Lower leg skin (tissue), 4 donors: Measurements from ENCODE around the gene FAM13A. TPM values are rescaled to one million over a fixed set of nuclear protein-coding genes. Genes with fewer than 3 reads are reported as not detected.

ENCODE experiments used
- DNase-seq, 2 donors: peaks; one replicate each; pipeline ENCODE4 v3.0.0-alpha.2; 2019; ENCODE audit warnings: low spot score in 2 of 2
- H3K4me3 ChIP-seq: fragments of 200-600 bp; sonication (generic); 2 replicates; pipeline ENCODE4 v1.5.1; 2017; ENCODE audit warnings: mild to moderate bottlenecking, low read depth; ENCODE audit not compliant: poor library complexity, severe bottlenecking
- POLR2A ChIP-seq, 2 donors: fragments of 450-650 bp; IDR thresholded peaks; one replicate each; pipeline ENCODE4 v1.6.1; 2016 to 2017; ENCODE audit warnings: antibody characterized with exemption in 2 of 2, mild to moderate bottlenecking in 1 of 2, moderate library complexity in 1 of 2
- WGBS, 2 donors: methylation state at CpG; one replicate each; pipeline ENCODE4 v1.1.5; 2018; 5-methylcytosine and 5-hydroxymethylcytosine counted together
- intact Hi-C: fragments of 100-400 bp; cut with DNase I; formaldehyde crosslinking; loops from one replicate; pipeline ENCODE4 v1.15.0; 2023; ENCODE audit warnings: low total_unique reads
- total RNA-seq, 4 donors: library from RNA; depleted of rRNA; stranded (reverse); fragments of >200 nt; gene quantifications; one replicate each; pipeline ENCODE4 v1.1.0, GENCODE V29; 2016
- TF ChIP-seq, protein P1 (sequence below), 3 donors: fragments of 450-650 bp; IDR thresholded peaks; one replicate each; pipeline ENCODE4 v1.5.1; 2016; ENCODE audit warnings: antibody characterized with exemption in 3 of 3, mild to moderate bottlenecking in 3 of 3, moderate library complexity in 2 of 3

The FAM13A gene
- total RNA-seq, 4 donors from 2014 or later = 50.0 to 303 (median 114) TPM

GRCh38 chr4:88814043-88814617, 242.9 kb downstream of the FAM13A start:
- 83 to 86% methylated on average over 6 of the region's 6 CpGs for WGBS, 2 donors
- no peak for TF ChIP-seq POLR2A (IDR thresholded peaks at IDR 0.05)
- TF ChIP-seq, protein P1, sequence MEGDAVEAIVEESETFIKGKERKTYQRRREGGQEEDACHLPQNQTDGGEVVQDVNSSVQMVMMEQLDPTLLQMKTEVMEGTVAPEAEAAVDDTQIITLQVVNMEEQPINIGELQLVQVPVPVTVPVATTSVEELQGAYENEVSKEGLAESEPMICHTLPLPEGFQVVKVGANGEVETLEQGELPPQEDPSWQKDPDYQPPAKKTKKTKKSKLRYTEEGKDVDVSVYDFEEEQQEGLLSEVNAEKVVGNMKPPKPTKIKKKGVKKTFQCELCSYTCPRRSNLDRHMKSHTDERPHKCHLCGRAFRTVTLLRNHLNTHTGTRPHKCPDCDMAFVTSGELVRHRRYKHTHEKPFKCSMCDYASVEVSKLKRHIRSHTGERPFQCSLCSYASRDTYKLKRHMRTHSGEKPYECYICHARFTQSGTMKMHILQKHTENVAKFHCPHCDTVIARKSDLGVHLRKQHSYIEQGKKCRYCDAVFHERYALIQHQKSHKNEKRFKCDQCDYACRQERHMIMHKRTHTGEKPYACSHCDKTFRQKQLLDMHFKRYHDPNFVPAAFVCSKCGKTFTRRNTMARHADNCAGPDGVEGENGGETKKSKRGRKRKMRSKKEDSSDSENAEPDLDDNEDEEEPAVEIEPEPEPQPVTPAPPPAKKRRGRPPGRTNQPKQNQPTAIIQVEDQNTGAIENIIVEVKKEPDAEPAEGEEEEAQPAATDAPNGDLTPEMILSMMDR (IDR thresholded peaks at IDR 0.05) = no peak
- DNase-seq = no peak
- intact Hi-C loops = no loop called here
- H3K4me3 ChIP-seq = no peak overlapping the region

DNA sequence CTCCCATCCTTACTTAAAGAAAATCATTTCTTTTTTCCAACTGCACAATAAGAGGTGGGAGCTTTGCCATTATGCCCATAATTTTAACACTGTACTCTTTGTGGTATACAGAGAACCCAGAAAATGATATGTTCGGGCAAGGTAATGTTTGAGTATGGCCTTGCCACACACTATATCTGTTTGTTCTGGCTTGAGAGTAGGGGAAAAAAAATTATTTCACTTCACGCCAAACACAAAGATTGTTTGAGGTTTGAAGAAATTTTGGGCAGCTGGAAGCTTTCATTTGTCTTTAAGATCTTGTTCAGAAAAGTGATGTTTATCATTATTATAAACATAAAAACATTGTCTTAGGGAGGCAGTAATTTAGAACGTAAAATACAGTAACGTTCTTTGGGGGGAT, 244.0 kb downstream of the FAM13A start:
- no peak for DNase-seq
- no peak for TF ChIP-seq POLR2A (IDR thresholded peaks at IDR 0.05)
- TF ChIP-seq, protein P1 (IDR thresholded peaks at IDR 0.05) = no peak
- intact Hi-C loops = no loop called here
- no peak overlapping the region for H3K4me3 ChIP-seq
- WGBS, 2 donors = 79 to 88% methylated on average over 4 of the region's 4 CpGs

GRCh38 chr4:88812420-88812819, 244.6 kb downstream of the FAM13A start:
- H3K4me3 ChIP-seq = no peak overlapping the region
- DNase-seq = no peak
- WGBS, 2 donors = 58 to 79% methylated on average over 1 of the region's 1 CpG
- TF ChIP-seq, protein P1 (IDR thresholded peaks at IDR 0.05) = no peak
- TF ChIP-seq POLR2A (IDR thresholded peaks at IDR 0.05) = no peak
- intact Hi-C loops = no loop called here

DNA sequence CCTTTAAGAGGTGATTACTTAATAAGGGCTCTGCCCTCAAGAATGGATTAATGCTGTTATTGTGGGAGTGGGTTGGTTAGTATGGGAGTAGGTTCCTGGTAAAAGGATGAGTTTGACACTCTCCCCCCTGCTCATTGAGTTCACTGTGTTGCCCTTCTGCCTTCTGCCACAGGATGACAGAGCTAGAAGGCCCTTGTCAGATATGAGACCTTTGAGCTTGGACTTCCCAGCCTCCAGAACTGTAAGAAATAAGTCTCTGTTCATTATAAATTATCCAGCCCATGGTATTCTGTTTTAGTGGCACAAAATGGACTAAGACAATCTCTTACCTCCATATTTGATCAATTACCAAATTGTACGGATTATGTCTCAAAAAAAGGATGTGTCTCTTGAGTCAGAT, 245.1 kb downstream of the FAM13A start:
- H3K4me3 ChIP-seq = no peak overlapping the region
- TF ChIP-seq, protein P1 (IDR thresholded peaks at IDR 0.05) = no peak
- no peak for TF ChIP-seq POLR2A (IDR thresholded peaks at IDR 0.05)
- DNase-seq = no peak
- intact Hi-C loops = no loop called here
- 86 to 96% methylated on average over 1 of the region's 1 CpG for WGBS, 2 donors

DNA sequence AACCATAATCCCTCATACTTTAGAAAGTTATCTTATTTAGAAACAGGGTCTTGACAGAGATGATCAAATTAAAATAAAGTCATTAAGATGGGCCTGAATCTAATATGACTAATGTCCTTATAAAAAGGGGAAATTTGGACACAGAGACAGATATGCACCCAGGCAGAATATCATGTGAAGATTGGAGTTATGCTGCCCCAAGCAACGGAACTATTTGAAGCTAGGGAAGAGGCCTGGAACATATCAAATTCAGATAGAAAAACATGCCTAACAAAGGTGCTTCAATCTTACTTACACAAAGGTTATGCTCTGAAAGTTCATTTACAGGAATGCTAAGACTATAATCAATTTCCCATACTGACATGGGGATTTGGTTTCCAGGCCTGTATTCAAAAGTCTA, 246.7 kb downstream of the FAM13A start:
- no peak for DNase-seq
- WGBS, 2 donors = 68 to 79% methylated on average over 1 of the region's 1 CpG
- intact Hi-C loops = no loop called here
- TF ChIP-seq, protein P1 (IDR thresholded peaks at IDR 0.05) = no peak
- no peak for TF ChIP-seq POLR2A (IDR thresholded peaks at IDR 0.05)
- H3K4me3 ChIP-seq = no peak overlapping the region
